HG02763 (cell line): Measurements from ENCODE around the gene CFAP46.
"Not testable (repeated sequence)": the region's sequence is repeated elsewhere in the genome, so short reads cannot be mapped to it uniquely, and the experiment has no call there.

Experiments used
- ATAC-seq: cut with Tn5 transposase; IDR thresholded peaks from one replicate; pipeline ENCODE4 v1.9.1; 2021; ENCODE audit warnings: mild to moderate bottlenecking, moderate library complexity; ENCODE audit not compliant: unreplicated experiment

The CFAP46 gene

GRCh38 chr10:132931258-132932250, 10.8 kb downstream of the CFAP46 start:
- not testable (repeated sequence) for ATAC-seq

DNA sequence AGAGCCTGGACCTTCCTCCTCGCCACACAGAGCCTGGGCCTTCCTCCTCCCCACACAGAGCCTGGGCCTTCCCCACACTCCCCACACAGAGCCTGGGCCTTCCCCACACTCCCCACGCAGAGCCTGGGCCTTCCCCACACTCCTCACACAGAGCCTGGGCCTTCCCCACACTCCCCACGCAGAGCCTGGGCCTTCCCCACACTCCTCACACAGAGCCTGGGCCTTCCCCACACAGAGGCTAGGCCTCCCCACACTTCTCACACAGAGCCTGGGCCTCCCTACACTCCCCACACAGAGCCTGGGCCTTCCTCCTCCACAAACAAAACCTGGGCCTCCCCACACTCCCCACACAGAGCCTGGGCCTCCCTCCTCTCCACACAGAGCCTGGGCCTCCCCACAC, 11.7 kb downstream of the CFAP46 start:
- ATAC-seq: not testable (repeated sequence)

DNA sequence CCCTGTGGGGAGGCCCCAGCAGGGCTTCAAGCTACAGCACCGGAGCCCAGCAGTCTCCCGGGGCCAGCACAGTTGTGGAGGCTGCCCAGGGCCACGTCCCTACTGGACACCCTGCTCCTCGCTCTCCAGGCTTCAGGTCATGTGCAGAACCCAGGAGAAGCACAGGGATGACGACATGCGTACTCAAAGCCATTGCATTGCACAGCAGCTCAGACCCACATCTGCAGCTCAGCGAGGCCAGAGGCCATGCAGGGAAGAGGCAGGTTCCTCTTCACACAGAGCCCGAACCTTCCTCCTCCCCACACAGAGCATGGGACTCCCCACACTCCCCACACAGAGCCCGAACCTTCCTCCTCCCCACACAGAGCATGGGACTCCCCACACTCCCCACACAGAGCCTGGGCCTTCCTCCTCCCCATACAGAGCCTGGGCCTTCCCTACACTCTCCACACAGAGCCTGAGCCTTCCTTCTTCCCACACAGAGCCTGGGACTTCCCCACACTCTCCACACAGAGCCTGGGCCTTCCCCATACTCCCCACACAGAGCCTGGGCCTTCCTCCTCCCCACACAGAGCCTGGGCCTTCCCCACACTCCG, 12.3 kb downstream of the CFAP46 start:
- no peak for ATAC-seq

DNA sequence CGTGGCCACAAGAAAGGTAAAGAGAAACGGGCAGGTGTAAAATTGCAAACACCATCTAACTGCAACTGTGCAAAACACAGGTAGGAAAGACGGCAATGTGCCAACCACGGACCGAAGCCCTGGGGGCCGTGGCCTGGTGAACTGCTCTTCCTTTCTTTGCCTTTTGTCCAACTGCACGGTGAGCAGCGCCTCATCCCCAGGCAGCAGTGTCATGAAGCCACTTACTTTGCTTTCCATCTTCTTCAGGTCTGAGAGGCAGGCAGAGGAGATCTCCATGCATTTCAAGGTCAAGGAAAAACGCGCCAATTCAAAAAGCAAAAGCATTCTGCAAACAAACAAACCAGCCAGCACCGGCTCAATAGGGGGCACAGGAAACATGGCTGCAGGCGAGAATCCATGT, 12.9 kb downstream of the CFAP46 start:
- ATAC-seq: no peak

DNA sequence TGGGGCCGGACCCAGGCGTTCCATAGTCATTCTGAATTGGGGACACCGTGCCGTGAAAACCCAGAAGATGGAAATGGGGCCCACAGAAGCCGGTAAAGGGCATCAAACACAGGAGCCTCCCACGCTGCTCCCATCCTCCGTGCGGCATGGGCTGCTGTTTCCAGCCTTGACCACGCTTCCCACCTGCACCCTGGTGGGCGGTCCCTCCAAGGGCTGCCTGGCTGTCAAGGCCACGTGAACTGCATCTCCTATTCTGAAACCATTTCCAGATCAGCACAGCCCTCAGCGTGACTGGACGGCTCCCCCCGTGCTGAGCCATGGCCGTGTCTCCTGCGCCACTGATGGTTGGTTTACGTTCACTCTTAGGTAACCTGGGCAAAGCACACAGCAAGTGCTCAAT, 14.1 kb downstream of the CFAP46 start:
- ATAC-seq: no peak

DNA sequence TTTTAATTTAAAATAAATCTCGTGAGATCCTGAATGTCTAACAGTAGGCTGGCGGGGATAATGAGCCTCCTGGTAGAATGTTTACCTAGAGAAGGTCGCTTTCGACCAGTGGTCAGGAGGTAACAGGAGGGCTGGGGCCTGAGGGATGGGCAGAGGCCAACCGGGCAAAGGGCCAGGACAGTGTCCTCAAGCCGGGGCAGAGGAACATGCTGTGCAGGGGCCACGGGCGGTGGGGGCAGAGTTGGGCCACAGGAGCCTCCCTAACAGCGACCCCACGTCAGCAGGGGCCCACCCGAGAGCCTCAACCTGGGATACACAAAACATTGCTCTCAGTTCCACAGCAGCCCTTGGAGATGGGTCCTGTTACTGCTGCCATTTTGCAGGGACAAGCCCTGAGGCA, 14.5 kb downstream of the CFAP46 start:
- no peak for ATAC-seq

DNA sequence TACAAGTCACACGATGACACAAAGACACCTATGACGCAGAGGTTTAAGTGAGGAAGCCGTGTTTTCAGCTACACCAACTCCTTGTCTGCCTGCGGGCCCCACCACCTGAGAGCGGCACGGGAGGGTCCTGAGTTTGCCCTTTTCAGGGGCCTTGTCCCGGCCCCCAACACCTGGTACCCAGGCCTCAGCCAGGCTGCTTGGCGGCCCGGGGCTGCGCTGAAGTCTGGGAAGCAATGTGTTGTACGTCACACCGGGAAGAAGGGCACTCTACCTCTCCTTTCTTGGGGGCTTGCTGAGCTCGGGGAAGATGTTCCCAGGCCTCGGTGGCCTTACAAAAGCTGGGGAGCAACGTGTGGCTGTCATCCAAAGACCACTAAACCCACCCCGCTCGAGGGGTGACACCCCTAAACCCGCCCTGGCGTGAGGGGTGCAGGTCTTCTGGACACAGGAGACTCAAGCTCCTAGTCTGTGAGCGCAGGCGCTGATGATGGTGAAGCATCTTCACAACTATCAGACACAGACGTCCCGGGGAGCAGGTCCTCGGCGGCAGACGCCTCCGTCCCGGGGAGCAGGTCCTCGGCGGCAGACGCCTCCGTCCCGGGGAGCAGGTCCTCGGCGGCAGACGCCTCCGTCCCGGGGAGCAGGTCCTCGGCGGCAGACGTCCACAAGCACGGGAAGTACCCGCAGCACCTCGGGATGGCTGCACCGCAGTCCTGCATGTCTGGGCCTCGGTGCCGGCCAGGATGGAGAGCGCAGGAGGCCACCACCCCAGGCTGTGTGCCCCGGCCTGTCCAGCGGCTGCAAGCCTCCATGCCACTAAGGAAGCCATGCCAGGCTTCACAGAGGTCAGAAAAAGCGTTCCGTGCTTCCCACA, 15.4 kb downstream of the CFAP46 start:
- ATAC-seq: no peak

GRCh38 chr10:132926070-132926469, 16.3 kb downstream of the CFAP46 start:
- ATAC-seq: no peak

- no peak for ATAC-seq
These were observed 16.8 kb downstream of the CFAP46 start for GRCh38 chr10:132925614-132926013.

GRCh38 chr10:132925071-132925561, 17.3 kb downstream of the CFAP46 start:
- no peak for ATAC-seq

DNA sequence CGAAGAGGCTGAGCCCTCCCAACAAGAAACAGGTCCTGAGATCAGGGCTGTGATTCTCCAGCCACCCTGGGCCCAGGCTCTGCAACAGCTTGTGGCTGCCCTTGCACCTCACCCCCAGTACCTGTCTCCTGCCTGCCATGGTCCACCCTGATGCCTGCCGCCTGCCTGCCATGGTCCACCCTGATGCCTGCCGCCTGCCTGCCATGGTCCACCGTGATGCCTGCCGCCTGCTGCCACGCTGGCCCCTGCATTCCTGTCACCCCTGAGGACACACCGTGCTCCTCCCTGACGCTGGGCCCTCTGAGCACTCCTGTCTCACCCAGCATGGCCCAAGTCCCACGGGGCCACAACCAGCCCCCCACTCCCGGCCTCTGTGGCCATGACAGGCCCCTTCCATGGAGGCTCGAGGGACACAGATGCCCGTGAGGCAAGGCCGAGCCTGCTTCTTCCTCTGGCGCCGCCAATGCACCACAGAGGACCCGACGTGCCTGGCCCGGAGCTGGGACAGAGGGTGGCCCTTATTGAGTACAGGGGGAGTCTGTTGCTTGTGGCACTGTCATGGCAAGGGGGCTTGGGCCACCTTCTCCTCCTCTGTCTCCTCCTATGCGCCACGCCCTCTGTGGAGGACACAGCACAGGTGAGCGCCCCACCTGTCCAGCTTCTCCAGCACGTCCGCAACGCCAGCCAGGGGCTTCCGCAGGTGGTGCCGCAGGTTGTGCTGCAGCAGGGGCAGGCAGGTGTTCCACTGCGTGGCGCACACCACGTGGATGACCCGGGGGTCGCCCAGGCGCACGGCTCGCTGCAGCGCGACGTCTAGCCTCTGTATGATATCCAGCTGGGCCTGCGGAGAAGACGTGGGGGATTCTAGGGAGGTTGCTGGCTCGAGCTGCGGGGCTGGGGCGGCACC, 18.1 kb downstream of the CFAP46 start:
- no peak for ATAC-seq

- not testable (repeated sequence) for ATAC-seq
These were observed 19.0 kb downstream of the CFAP46 start for GRCh38 chr10:132923384-132923783.

DNA sequence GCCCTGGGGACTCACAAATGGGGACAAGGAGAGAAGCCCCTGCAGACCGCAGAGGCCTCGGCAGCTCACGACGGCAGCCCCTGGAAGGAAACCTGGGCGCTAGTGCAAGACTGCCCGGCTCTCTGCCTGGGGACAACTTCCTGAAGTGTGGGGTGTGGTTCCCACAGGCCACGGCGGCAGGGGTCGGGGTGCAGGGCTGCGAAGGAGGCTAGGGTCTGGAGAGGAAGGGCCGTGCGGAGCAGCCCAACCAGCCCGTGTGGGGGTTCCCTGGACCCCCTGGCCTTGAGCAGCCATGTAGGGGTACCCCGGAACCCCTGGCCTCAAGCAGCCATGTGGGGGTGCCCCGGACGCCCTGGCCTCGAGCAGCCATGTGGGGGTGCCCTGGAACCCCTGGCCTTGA, 19.5 kb downstream of the CFAP46 start:
- ATAC-seq: no peak

- no peak for ATAC-seq
These were observed 20.3 kb downstream of the CFAP46 start for GRCh38 chr10:132921818-132922807.

- no peak for ATAC-seq
These were observed 21.3 kb downstream of the CFAP46 start for GRCh38 chr10:132921086-132921485.

GRCh38 chr10:132920101-132920925, 22.1 kb downstream of the CFAP46 start:
- ATAC-seq: no peak

GRCh38 chr10:132919374-132920100, 22.8 kb downstream of the CFAP46 start:
- ATAC-seq: no peak
